Measurements from ENCODE around the gene CTSS. TPM values are rescaled to one million over a fixed set of nuclear protein-coding genes. Genes with fewer than 3 reads are reported as not detected.
"Not testable (repeated sequence)": the region's sequence is repeated elsewhere in the genome, so short reads cannot be mapped to it uniquely, and the experiment has no call there.

CTSS gene
- total and polyA plus RNA-seq, 11 donors, result 3.9 to 306 (median 15.9) TPM

DNA sequence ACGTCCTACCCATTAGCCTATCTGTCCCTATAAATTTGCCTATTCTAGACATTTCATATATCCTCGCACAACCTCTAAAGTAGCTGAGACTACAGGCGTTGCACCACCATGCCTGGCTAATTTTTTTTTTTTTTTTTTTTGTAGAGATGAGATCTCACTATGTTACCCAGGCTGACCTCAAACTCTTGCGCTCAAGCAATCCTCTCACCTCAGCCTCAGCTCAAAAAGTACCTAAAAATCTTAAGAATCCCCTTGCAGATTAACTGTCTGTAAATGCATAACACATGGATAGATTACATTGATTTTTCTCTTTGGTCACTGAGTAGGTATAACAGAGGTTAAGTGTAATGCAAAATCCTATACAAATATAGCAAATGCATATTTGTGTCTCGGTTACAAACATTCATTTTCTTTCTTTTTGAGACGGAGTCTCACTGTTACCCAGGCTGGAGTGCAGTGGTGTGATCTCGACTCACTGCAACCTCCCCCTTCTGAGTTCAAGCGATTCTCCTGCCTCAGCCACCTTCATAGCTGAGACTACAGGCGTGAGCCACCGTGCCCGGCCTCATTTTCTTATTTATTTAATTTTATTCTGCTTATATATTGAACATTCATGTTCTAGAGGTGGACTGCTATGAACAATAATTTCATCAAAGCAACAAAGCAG is 47.2 kb downstream of the CTSS start:
- no peak for DNase-seq
- Histone ChIP-seq H3K9me3 (peaks cover 0 to 4% (median 0%) of the 10 kb centered on the region in 12 donors), H3K27me3 (no peaks in the 10 kb centered on the region), H3K4me3 (no peak overlapping the region), H3K36me3 (no peaks in the 10 kb centered on the region), H3K27ac (no peak overlapping the region), H3K4me1 (no peaks in the 10 kb centered on the region)
- TF ChIP-seq POLR2A (IDR thresholded peaks at IDR 0.05), result no peak
- TF ChIP-seq, protein P1, sequence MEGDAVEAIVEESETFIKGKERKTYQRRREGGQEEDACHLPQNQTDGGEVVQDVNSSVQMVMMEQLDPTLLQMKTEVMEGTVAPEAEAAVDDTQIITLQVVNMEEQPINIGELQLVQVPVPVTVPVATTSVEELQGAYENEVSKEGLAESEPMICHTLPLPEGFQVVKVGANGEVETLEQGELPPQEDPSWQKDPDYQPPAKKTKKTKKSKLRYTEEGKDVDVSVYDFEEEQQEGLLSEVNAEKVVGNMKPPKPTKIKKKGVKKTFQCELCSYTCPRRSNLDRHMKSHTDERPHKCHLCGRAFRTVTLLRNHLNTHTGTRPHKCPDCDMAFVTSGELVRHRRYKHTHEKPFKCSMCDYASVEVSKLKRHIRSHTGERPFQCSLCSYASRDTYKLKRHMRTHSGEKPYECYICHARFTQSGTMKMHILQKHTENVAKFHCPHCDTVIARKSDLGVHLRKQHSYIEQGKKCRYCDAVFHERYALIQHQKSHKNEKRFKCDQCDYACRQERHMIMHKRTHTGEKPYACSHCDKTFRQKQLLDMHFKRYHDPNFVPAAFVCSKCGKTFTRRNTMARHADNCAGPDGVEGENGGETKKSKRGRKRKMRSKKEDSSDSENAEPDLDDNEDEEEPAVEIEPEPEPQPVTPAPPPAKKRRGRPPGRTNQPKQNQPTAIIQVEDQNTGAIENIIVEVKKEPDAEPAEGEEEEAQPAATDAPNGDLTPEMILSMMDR (IDR thresholded peaks at IDR 0.05), result no peak
- ATAC-seq, result no peak
- WGBS, 4 donors, result 82 to 88% (median 84%) methylated on average over 11 of the region's 11 CpGs
- intact Hi-C loops (cut with DNase I), result no loop called here

DNA sequence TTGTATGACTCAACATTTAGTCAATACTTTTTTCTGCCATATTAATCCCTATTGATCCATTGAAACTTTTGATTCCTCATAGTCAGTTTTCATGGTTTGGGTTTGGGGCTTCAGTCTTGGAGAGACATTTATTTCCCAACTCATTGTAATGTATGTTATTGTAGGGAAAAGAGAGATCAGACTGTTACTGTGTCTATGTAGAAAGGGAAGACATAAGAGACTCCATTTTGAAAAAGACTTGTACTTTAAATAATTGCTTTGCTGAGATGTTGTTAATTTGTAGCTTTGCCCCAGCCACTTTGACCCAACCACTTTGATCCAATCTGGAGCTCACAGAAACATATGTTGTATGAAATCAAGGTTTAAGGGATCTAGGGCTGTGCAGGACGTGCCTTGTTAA is 56.5 kb downstream of the CTSS start:
- H3K27me3 ChIP-seq; DNase-seq; ATAC-seq; intact Hi-C loops (cut with DNase I); H3K4me1 ChIP-seq; H3K36me3 ChIP-seq; H3K9me3 ChIP-seq; H3K4me3 ChIP-seq; H3K27ac ChIP-seq: not testable (repeated sequence)
- 46 to 83% (median 73%) methylated on average over 1 of the region's 1 CpG for WGBS, 4 donors

DNA sequence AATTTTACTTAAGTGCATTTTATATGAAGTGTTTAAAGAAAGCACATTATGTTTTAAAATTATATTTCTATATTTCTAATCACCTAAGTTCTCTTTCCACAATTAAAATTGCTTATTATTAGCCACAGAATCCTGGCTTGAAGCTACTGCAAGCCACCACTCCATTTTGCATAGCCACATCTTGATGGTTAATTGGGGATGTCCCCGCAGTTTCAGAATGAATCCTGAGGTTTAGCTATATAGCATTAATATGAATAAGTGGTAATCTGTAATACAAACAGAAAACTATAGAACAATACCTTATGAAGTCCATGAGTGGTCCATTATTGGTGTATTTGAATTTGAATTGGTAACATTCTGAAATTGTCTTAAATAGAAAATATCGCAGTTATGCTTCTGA is 57.0 kb downstream of the CTSS start:
- Histone ChIP-seq H3K4me1 (no peaks in the 10 kb centered on the region), H3K27ac (no peak overlapping the region), H3K4me3 (no peak overlapping the region), H3K27me3 (no peaks in the 10 kb centered on the region), H3K36me3 (no peaks in the 10 kb centered on the region), H3K9me3 (no peaks in the 10 kb centered on the region)
- TF ChIP-seq POLR2A (IDR thresholded peaks at IDR 0.05), result no peak
- TF ChIP-seq, protein P1 (IDR thresholded peaks at IDR 0.05), result no peak
- DNase-seq (no peak), ATAC-seq (no peak)
- WGBS, 4 donors, result 95 to 98% (median 98%) methylated on average over 2 of the region's 2 CpGs
- intact Hi-C loops (cut with DNase I), result no loop called here

DNA sequence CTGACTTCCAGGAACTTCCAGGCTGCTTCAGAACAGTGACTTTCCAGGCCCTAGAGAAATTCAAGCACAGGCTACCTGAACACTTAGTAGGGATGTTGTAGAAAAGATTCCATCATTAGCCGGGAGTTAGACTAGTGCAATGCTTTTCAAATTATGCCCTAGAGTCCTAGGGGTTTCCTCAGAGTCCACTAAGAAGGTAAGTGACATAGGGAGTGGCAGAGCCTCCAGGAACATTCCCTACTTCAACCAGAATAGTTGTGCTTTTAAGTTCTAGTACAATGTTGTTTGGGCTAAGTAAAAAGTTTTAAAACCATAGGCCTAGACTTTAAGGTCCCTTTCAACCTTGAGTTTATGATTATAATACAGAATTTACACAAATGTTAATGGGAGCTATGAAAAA is 59.5 kb downstream of the CTSS start:
- Histone ChIP-seq H3K9me3 (no peaks in the 10 kb centered on the region), H3K27me3 (no peaks in the 10 kb centered on the region), H3K4me1 (no peaks in the 10 kb centered on the region), H3K36me3 (no peaks in the 10 kb centered on the region), H3K27ac (no peak overlapping the region), H3K4me3 (no peak overlapping the region)
- DNase-seq (no peak), ATAC-seq (no peak)
- TF ChIP-seq, protein P1 (IDR thresholded peaks at IDR 0.05), result no peak
- TF ChIP-seq POLR2A (IDR thresholded peaks at IDR 0.05), result no peak
- WGBS, 4 donors, result 65 to 95% (median 83%) methylated on average over 1 of the region's 1 CpG
- intact Hi-C loops (cut with DNase I), result no loop called here

DNA sequence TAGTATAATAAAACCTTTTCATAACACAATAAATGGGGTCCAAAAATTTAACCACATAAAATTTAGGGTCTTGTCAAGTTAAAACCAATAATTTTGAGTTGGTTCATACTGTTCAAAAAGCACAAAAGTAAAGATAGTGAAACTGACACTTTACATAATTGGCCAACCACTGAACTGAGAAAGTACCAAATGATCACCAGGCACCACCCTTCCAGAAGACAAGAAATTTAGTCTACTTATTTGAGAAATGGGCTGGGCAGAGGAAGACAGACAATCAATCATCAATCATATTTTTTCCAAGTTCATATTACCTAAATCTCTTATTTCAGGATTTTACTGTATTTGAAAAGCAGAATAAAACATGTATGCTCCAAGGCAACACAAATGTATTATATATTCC is 62.2 kb downstream of the CTSS start:
- TF ChIP-seq, protein P1 (IDR thresholded peaks at IDR 0.05), result no peak
- TF ChIP-seq POLR2A (IDR thresholded peaks at IDR 0.05), result no peak
- no peaks in the 10 kb centered on the region for H3K27me3 ChIP-seq
- no peak overlapping the region for H3K4me3 ChIP-seq
- no peaks in the 10 kb centered on the region for H3K4me1 ChIP-seq
- H3K36me3 ChIP-seq, result no peaks in the 10 kb centered on the region
- H3K27ac ChIP-seq, result no peak overlapping the region
- H3K9me3 ChIP-seq, result no peaks in the 10 kb centered on the region
- ATAC-seq, result no peak
- intact Hi-C loops (cut with DNase I), result no loop called here
- DNase-seq, result no peak
